SK-N-MC (cell line): ENCODE measurements around the gene TMEM154.

Source experiments
- DNase-seq: peaks from one replicate; pipeline ENCODE4 v3.0.0-alpha.2; 2011; ENCODE audit warnings: low read depth, low spot score
- H3K27ac ChIP-seq: fragments of 200-600 bp; sonication (generic); 2 replicates; pipeline ENCODE4 v1.5.1; 2016; ENCODE audit warnings: mixed run types
- H3K36me3 ChIP-seq: fragments of 200-600 bp; sonication (generic); 2 replicates; pipeline ENCODE4 v1.6.1; 2017; ENCODE audit warnings: antibody characterized with exemption, low read length, mixed read lengths; ENCODE audit not compliant: insufficient read depth
- H3K4me3 ChIP-seq: fragments of 200-600 bp; sonication (generic); 2 replicates; pipeline ENCODE4 v1.5.1; 2016
- H3K9ac ChIP-seq: fragments of 200-600 bp; sonication (generic); 2 replicates; pipeline ENCODE4 v1.8.0; 2017; ENCODE audit warnings: mixed run types, mixed read lengths; ENCODE audit not compliant: insufficient read length
- H3K9me3 ChIP-seq: fragments of 200-600 bp; sonication (generic); 2 replicates; pipeline ENCODE4 v1.6.1; 2017; ENCODE audit warnings: low read depth, mild to moderate bottlenecking, antibody characterized with exemption, low read length, moderate library complexity, mixed read lengths
- EZH2 ChIP-seq: fragments of 200-600 bp; sonication (generic); IDR thresholded peaks from one replicate; pipeline ENCODE4 v1.6.1; 2017; ENCODE audit warnings: antibody characterized with exemption
- FOXP2 ChIP-seq: optimal IDR thresholded peaks from 2 replicates; pipeline ENCODE3; 2011; ENCODE audit warnings: mild to moderate bottlenecking, moderate library complexity; ENCODE audit not compliant: insufficient read depth; ENCODE audit errors: extremely low read length, control extremely low read depth
- POLR2AphosphoS5 ChIP-seq: IDR thresholded peaks from 2 replicates; pipeline ENCODE4 v1.6.1; 2012; ENCODE audit warnings: mild to moderate bottlenecking, low read depth, low read length, borderline replicate concordance

The TMEM154 gene

GRCh38 chr4:152699313-152699712 lies 19.5 kb upstream of the TMEM154 start:
- TF ChIP-seq FOXP2, result no peak
- TF ChIP-seq POLR2AphosphoS5, result no peak
- no peak for TF ChIP-seq EZH2
- Histone ChIP-seq H3K9ac (no peak overlapping the region), H3K4me3 (no peak overlapping the region), H3K9me3 (no peaks in the 10 kb centered on the region), H3K27ac (no peak overlapping the region), H3K36me3 (no peaks in the 10 kb centered on the region)
- no peak for DNase-seq

- Histone ChIP-seq H3K9ac (no peak overlapping the region), H3K4me3 (no peak overlapping the region)
- DNase-seq, result no peak
These were observed 18.3 kb upstream of the TMEM154 start for GRCh38 chr4:152698089-152698499.

GRCh38 chr4:152697284-152698088 lies 17.7 kb upstream of the TMEM154 start:
- TF ChIP-seq FOXP2 (no peak), EZH2 (no peak), POLR2AphosphoS5 (no peak)
- Histone ChIP-seq H3K4me3 (no peak overlapping the region), H3K36me3 (no peaks in the 10 kb centered on the region), H3K9ac (no peak overlapping the region), H3K9me3 (no peaks in the 10 kb centered on the region), H3K27ac (no peak overlapping the region)
- no peak for DNase-seq

More at GRCh38 chr4:152698089-152698499, 18.3 kb upstream of the TMEM154 start:
- TF ChIP-seq POLR2AphosphoS5, result no peak
- TF ChIP-seq FOXP2, result no peak
- TF ChIP-seq EZH2, result no peak
- Histone ChIP-seq H3K9me3 (no peaks in the 10 kb centered on the region), H3K36me3 (no peaks in the 10 kb centered on the region), H3K27ac (no peak overlapping the region)

- no peak overlapping the region for H3K4me3 ChIP-seq
- TF ChIP-seq EZH2 (no peak), POLR2AphosphoS5 (no peak), FOXP2 (no peak)
- no peak overlapping the region for H3K9ac ChIP-seq
- no peaks in the 10 kb centered on the region for H3K9me3 ChIP-seq
- no peaks in the 10 kb centered on the region for H3K36me3 ChIP-seq
- H3K27ac ChIP-seq, result no peak overlapping the region
- no peak for DNase-seq
These were observed 17.0 kb upstream of the TMEM154 start for GRCh38 chr4:152696764-152697261.

- Histone ChIP-seq H3K27ac (no peak overlapping the region), H3K4me3 (no peak overlapping the region), H3K9ac (no peak overlapping the region), H3K36me3 (no peaks in the 10 kb centered on the region), H3K9me3 (no peaks in the 10 kb centered on the region)
- no peak for TF ChIP-seq EZH2
- TF ChIP-seq FOXP2, result no peak
- TF ChIP-seq POLR2AphosphoS5, result no peak
- no peak for DNase-seq
These were observed 14.1 kb upstream of the TMEM154 start for GRCh38 chr4:152693871-152694270.

GRCh38 chr4:152691761-152692160 lies 12.0 kb upstream of the TMEM154 start:
- Histone ChIP-seq H3K9me3 (no peaks in the 10 kb centered on the region), H3K9ac (no peak overlapping the region), H3K36me3 (no peaks in the 10 kb centered on the region), H3K27ac (no peak overlapping the region), H3K4me3 (no peak overlapping the region)
- no peak for DNase-seq
- TF ChIP-seq POLR2AphosphoS5 (no peak), FOXP2 (no peak), EZH2 (no peak)

- H3K9me3 ChIP-seq, result no peaks in the 10 kb centered on the region
- no peaks in the 10 kb centered on the region for H3K36me3 ChIP-seq
- DNase-seq, result no peak
- no peak overlapping the region for H3K4me3 ChIP-seq
- TF ChIP-seq FOXP2 (no peak), POLR2AphosphoS5 (no peak), EZH2 (no peak)
- H3K9ac ChIP-seq, result no peak overlapping the region
- no peak overlapping the region for H3K27ac ChIP-seq
These were observed 11.2 kb upstream of the TMEM154 start for GRCh38 chr4:152690706-152691651.
